PFSK-1 (cell line): ENCODE results near the gene TTYH2.

Source experiments
- FOXP2 ChIP-seq: optimal IDR thresholded peaks from 2 replicates; pipeline ENCODE3; 2011; ENCODE audit warnings: borderline replicate concordance, control low read depth, inconsistent platforms; ENCODE audit not compliant: insufficient read depth; ENCODE audit errors: extremely low read length, extremely low read depth
- POLR2AphosphoS5 ChIP-seq: IDR thresholded peaks from 2 replicates; pipeline ENCODE4 v1.6.1; 2012; ENCODE audit warnings: low read depth, mild to moderate bottlenecking, control low read depth, low read length, moderate library complexity
- SIN3A ChIP-seq: IDR thresholded peaks from 2 replicates; pipeline ENCODE4 v1.6.1; 2012; ENCODE audit warnings: mild to moderate bottlenecking, low read length, moderate library complexity, borderline replicate concordance; ENCODE audit not compliant: insufficient read depth
- TAF1 ChIP-seq: IDR thresholded peaks from 2 replicates; pipeline ENCODE4 v1.6.1; 2012; ENCODE audit warnings: low read length, control low read depth, borderline replicate concordance; ENCODE audit not compliant: insufficient read depth
- TF ChIP-seq, protein P1 (sequence below), 2 experiments: IDR thresholded peaks; 2 replicates each; pipeline versions ENCODE4 v1.6.1 to v1.8.0; 2011 to 2012; ENCODE audit warnings: low read depth in 2 of 2, low read length in 2 of 2, control low read depth in 1 of 2, inconsistent platforms in 1 of 2, mild to moderate bottlenecking in 1 of 2, moderate library complexity in 1 of 2; ENCODE audit not compliant: insufficient read depth in 1 of 2

DNA sequence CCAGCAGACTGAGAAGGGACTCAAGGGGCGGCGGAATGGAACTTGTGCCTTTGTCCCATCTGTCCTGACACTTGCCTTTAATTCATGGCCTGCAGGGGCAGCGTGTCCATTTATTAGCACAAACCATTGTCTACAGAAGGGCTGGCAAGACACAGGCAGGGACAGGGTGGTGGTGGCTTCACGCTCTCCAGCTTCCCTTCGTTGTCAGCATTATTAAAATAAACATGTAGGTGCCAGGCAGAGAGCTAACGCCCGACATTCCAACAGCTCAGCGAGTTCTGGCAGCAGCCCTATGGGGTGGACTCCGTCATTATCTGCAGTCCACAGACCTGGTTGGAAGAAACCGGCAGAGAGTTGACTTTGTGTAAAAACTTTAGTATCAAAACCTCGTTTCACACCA, 77.0 kb downstream of the TTYH2 start:
- TF ChIP-seq SIN3A (no peak), POLR2AphosphoS5 (no peak), TAF1 (no peak), FOXP2 (no peak)
- TF ChIP-seq, protein P1, sequence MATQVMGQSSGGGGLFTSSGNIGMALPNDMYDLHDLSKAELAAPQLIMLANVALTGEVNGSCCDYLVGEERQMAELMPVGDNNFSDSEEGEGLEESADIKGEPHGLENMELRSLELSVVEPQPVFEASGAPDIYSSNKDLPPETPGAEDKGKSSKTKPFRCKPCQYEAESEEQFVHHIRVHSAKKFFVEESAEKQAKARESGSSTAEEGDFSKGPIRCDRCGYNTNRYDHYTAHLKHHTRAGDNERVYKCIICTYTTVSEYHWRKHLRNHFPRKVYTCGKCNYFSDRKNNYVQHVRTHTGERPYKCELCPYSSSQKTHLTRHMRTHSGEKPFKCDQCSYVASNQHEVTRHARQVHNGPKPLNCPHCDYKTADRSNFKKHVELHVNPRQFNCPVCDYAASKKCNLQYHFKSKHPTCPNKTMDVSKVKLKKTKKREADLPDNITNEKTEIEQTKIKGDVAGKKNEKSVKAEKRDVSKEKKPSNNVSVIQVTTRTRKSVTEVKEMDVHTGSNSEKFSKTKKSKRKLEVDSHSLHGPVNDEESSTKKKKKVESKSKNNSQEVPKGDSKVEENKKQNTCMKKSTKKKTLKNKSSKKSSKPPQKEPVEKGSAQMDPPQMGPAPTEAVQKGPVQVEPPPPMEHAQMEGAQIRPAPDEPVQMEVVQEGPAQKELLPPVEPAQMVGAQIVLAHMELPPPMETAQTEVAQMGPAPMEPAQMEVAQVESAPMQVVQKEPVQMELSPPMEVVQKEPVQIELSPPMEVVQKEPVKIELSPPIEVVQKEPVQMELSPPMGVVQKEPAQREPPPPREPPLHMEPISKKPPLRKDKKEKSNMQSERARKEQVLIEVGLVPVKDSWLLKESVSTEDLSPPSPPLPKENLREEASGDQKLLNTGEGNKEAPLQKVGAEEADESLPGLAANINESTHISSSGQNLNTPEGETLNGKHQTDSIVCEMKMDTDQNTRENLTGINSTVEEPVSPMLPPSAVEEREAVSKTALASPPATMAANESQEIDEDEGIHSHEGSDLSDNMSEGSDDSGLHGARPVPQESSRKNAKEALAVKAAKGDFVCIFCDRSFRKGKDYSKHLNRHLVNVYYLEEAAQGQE (IDR thresholded peaks at IDR 0.05; ENCODE audit: insufficient read depth in 1 of 2, low read depth in 2 of 2, low read length in 2 of 2), result no peak
